SJSA1 (cell line): Measurements from ENCODE around the gene DAPK2. TPM values are rescaled to one million over a fixed set of nuclear protein-coding genes. Genes with fewer than 3 reads are reported as not detected.

ENCODE experiments used
- DNase-seq, 2 experiments: peaks; one replicate each; pipeline ENCODE4 v3.0.0-alpha.2; 2015 to 2020; ENCODE audit warnings: low spot score in 2 of 2, low read depth in 1 of 2
- H3K27ac ChIP-seq: fragments of 250-450 bp; sonication (Bioruptor Pico); 2 replicates; pipeline ENCODE4 v1.5.1; 2020; ENCODE audit warnings: mild to moderate bottlenecking, moderate library complexity
- H3K27me3 ChIP-seq: fragments of 250-450 bp; sonication (Bioruptor Pico); replicated peaks from 2 replicates; pipeline ENCODE4 v1.5.1; 2020; ENCODE audit warnings: mild to moderate bottlenecking, moderate library complexity
- H3K36me3 ChIP-seq: fragments of 250-450 bp; sonication (Bioruptor Pico); 2 replicates; pipeline ENCODE4 v1.5.1; 2020; ENCODE audit warnings: mild to moderate bottlenecking
- H3K4me1 ChIP-seq: fragments of 250-450 bp; sonication (Bioruptor Pico); replicated peaks from 2 replicates; pipeline ENCODE4 v1.6.1; 2021; ENCODE audit warnings: mild to moderate bottlenecking
- H3K4me3 ChIP-seq: fragments of 250-450 bp; sonication (Bioruptor Pico); 2 replicates; pipeline ENCODE4 v1.5.1; 2020; ENCODE audit warnings: mild to moderate bottlenecking
- H3K9me3 ChIP-seq: fragments of 250-450 bp; sonication (Bioruptor Pico); replicated peaks from 2 replicates; pipeline ENCODE4 v1.5.1; 2020; ENCODE audit warnings: mild to moderate bottlenecking
- total RNA-seq: library from RNA; depleted of rRNA; stranded (reverse); fragments of >200 nt; shearing (Covaris generic); gene quantifications from 2 replicates; pipeline ENCODE4 v1.2.3, GENCODE V29; 2014

Gene DAPK2
- total RNA-seq, 1 experiment from 2014 or later = 0.34 TPM

- Histone ChIP-seq H3K4me1 (no peaks in the 10 kb centered on the region), H3K36me3 (no peaks in the 10 kb centered on the region), H3K4me3 (no peak overlapping the region), H3K27ac (no peak overlapping the region), H3K27me3 (0 out of 2 replicates have a peak, but pooled peaks cover 3% of the 10 kb centered on the region), H3K9me3 (no peaks in the 10 kb centered on the region; the same call in 1 of the 2 replicates)
- no peak for DNase-seq
These were observed 19.7 kb downstream of the DAPK2 start for GRCh38 chr15:64026591-64026990.

- no peak for DNase-seq
- no peak overlapping the region for H3K4me3 ChIP-seq
- no peaks in the 10 kb centered on the region; the same call in 1 of the 2 replicates for H3K9me3 ChIP-seq
- H3K27me3 ChIP-seq = no peaks in the 10 kb centered on the region
- no peak overlapping the region for H3K27ac ChIP-seq
- H3K4me1 ChIP-seq = no peaks in the 10 kb centered on the region
- no peaks in the 10 kb centered on the region for H3K36me3 ChIP-seq
These were observed 21.9 kb downstream of the DAPK2 start for GRCh38 chr15:64024172-64025050.

- Histone ChIP-seq H3K27ac (no peak overlapping the region), H3K4me3 (no peak overlapping the region), H3K27me3 (no peaks in the 10 kb centered on the region), H3K36me3 (no peaks in the 10 kb centered on the region), H3K9me3 (no peaks in the 10 kb centered on the region; the same call in 1 of the 2 replicates), H3K4me1 (no peaks in the 10 kb centered on the region)
- no peak for DNase-seq
These were observed 23.1 kb downstream of the DAPK2 start for GRCh38 chr15:64023220-64023619.

- DNase-seq = no peak
- H3K27ac ChIP-seq = no peak overlapping the region
- no peaks in the 10 kb centered on the region for H3K27me3 ChIP-seq
- no peaks in the 10 kb centered on the region for H3K4me1 ChIP-seq
- H3K4me3 ChIP-seq = no peak overlapping the region
- H3K36me3 ChIP-seq = no peaks in the 10 kb centered on the region
- H3K9me3 ChIP-seq = no peaks in the 10 kb centered on the region; the same call in 1 of the 2 replicates
These were observed 23.7 kb downstream of the DAPK2 start for GRCh38 chr15:64022571-64022970.

- no peak overlapping the region for H3K4me3 ChIP-seq
- no peaks in the 10 kb centered on the region for H3K27me3 ChIP-seq
- H3K4me1 ChIP-seq = peaks cover 5% of the 10 kb centered on the region; the same call in 1 of the 2 replicates
- no peak for DNase-seq
- no peaks in the 10 kb centered on the region for H3K36me3 ChIP-seq
- H3K9me3 ChIP-seq = no peaks in the 10 kb centered on the region; the same call in 1 of the 2 replicates
- H3K27ac ChIP-seq = no peak overlapping the region
These were observed 26.5 kb downstream of the DAPK2 start for GRCh38 chr15:64019764-64020163.

GRCh38 chr15:64017591-64018163 lies 28.6 kb downstream of the DAPK2 start:
- peaks cover 5% of the 10 kb centered on the region; the same call in 1 of the 2 replicates for H3K4me1 ChIP-seq
- no peaks in the 10 kb centered on the region for H3K36me3 ChIP-seq
- H3K27ac ChIP-seq = no peak overlapping the region
- H3K4me3 ChIP-seq = no peak overlapping the region
- DNase-seq = no peak
- no peaks in the 10 kb centered on the region; the same call in 1 of the 2 replicates for H3K27me3 ChIP-seq
- no peaks in the 10 kb centered on the region; the same call in 1 of the 2 replicates for H3K9me3 ChIP-seq

GRCh38 chr15:64017082-64017588 lies 29.1 kb downstream of the DAPK2 start:
- peaks cover 5% of the 10 kb centered on the region; the same call in 1 of the 2 replicates for H3K4me1 ChIP-seq
- no peaks in the 10 kb centered on the region; the same call in 1 of the 2 replicates for H3K9me3 ChIP-seq
- H3K36me3 ChIP-seq = no peaks in the 10 kb centered on the region
- no peak overlapping the region for H3K27ac ChIP-seq
- H3K27me3 ChIP-seq = no peaks in the 10 kb centered on the region; the same call in 1 of the 2 replicates
- no peak overlapping the region for H3K4me3 ChIP-seq
- DNase-seq = no peak

GRCh38 chr15:64016257-64016656 lies 30.0 kb downstream of the DAPK2 start:
- peaks cover 5% of the 10 kb centered on the region for H3K4me1 ChIP-seq
- DNase-seq = no peak
- H3K36me3 ChIP-seq = no peaks in the 10 kb centered on the region
- H3K9me3 ChIP-seq = no peaks in the 10 kb centered on the region
- H3K4me3 ChIP-seq = no peak overlapping the region
- no peaks in the 10 kb centered on the region; the same call in 1 of the 2 replicates for H3K27me3 ChIP-seq
- no peak overlapping the region for H3K27ac ChIP-seq

GRCh38 chr15:64014995-64015394 lies 31.3 kb downstream of the DAPK2 start:
- Histone ChIP-seq H3K4me3 (no peak overlapping the region), H3K4me1 (peaks cover 14% of the 10 kb centered on the region), H3K9me3 (no peaks in the 10 kb centered on the region), H3K27me3 (no peaks in the 10 kb centered on the region; the same call in 1 of the 2 replicates), H3K27ac (no peak overlapping the region), H3K36me3 (no peaks in the 10 kb centered on the region)
- no peak for DNase-seq

GRCh38 chr15:64013179-64014062 lies 32.9 kb downstream of the DAPK2 start:
- Histone ChIP-seq H3K27me3 (no peaks in the 10 kb centered on the region; the same call in 1 of the 2 replicates), H3K4me1 (peaks cover 14% of the 10 kb centered on the region), H3K9me3 (no peaks in the 10 kb centered on the region), H3K36me3 (no peaks in the 10 kb centered on the region), H3K4me3 (no peak overlapping the region), H3K27ac (no peak overlapping the region)
- DNase-seq = no peak

- DNase-seq = no peak
- no peak overlapping the region for H3K27ac ChIP-seq
- H3K36me3 ChIP-seq = no peaks in the 10 kb centered on the region
- peaks cover 3% of the 10 kb centered on the region; the same call in 1 of the 2 replicates for H3K27me3 ChIP-seq
- H3K4me3 ChIP-seq = no peak overlapping the region
- H3K9me3 ChIP-seq = no peaks in the 10 kb centered on the region
- H3K4me1 ChIP-seq = peaks cover 9% of the 10 kb centered on the region
These were observed 34.5 kb downstream of the DAPK2 start for GRCh38 chr15:64011736-64012135.

GRCh38 chr15:64010719-64011118 lies 35.6 kb downstream of the DAPK2 start:
- no peaks in the 10 kb centered on the region for H3K36me3 ChIP-seq
- no peak overlapping the region for H3K27ac ChIP-seq
- DNase-seq = peak; percentile 62 to 83
- H3K27me3 ChIP-seq = peaks cover 3% of the 10 kb centered on the region; the same call in 1 of the 2 replicates
- H3K4me3 ChIP-seq = no peak overlapping the region
- peaks cover 9% of the 10 kb centered on the region for H3K4me1 ChIP-seq
- H3K9me3 ChIP-seq = no peaks in the 10 kb centered on the region

GRCh38 chr15:64009798-64010261 lies 36.5 kb downstream of the DAPK2 start:
- H3K9me3 ChIP-seq = no peaks in the 10 kb centered on the region
- no peak overlapping the region for H3K4me3 ChIP-seq
- H3K27me3 ChIP-seq = peaks cover 3% of the 10 kb centered on the region; the same call in 1 of the 2 replicates
- DNase-seq = no peak
- H3K27ac ChIP-seq = no peak overlapping the region
- H3K36me3 ChIP-seq = no peaks in the 10 kb centered on the region
- peaks cover 9% of the 10 kb centered on the region for H3K4me1 ChIP-seq
